Heart right ventricle (tissue), 16 donors: ENCODE data around the gene MUC2. TPM values are rescaled to one million over a fixed set of nuclear protein-coding genes. Genes with fewer than 3 reads are reported as not detected.
A peak's percentile ranks its signal among the peaks of the same experiment; 100 is the strongest.

Experiments used
- ATAC-seq, 8 donors: fragments of 200-7000 bp; cut with Tn5 transposase; one replicate each; pipeline ENCODE4 v1.9.1; 2020; ENCODE audit warnings: mild to moderate bottlenecking in 8 of 8, moderate library complexity in 8 of 8, moderate number of reproducible peaks in 1 of 8
- DNase-seq, 2 donors: peaks; one replicate each; pipeline ENCODE4 v3.0.0-alpha.2; 2020
- H3K27ac ChIP-seq, 10 donors: fragments of 200-600 bp; sonication (generic) in 2 of 10; one replicate each; pipeline versions ENCODE4 v1.5.0 to v1.8.0; 2020 to 2022; ENCODE audit warnings: mild to moderate bottlenecking in 3 of 10
- H3K27me3 ChIP-seq, 7 donors: fragments of 200-600 bp; one replicate each; pipeline ENCODE4 v1.8.0; 2021 to 2022; ENCODE audit warnings: mild to moderate bottlenecking in 2 of 7
- H3K36me3 ChIP-seq, 9 donors: fragments of 200-600 bp; sonication (generic) in 1 of 9; one replicate each; pipeline versions ENCODE4 v1.5.0 to v1.8.0; 2020 to 2022; ENCODE audit warnings: mild to moderate bottlenecking in 2 of 9
- H3K4me1 ChIP-seq, 9 donors: fragments of 200-600 bp; sonication (generic) in 1 of 9; one replicate each; pipeline versions ENCODE4 v1.5.0 to v1.8.0; 2020 to 2022; ENCODE audit warnings: mild to moderate bottlenecking in 4 of 9
- H3K4me3 ChIP-seq, 10 donors: fragments of 200-600 bp; sonication (generic) in 2 of 10; one replicate each; pipeline versions ENCODE4 v1.5.0 to v1.8.0; 2020 to 2022; ENCODE audit warnings: mild to moderate bottlenecking in 7 of 10, moderate library complexity in 2 of 10
- H3K9me3 ChIP-seq, 11 donors: fragments of 200-600 bp in 10 of 11; sonication (generic) in 2 of 11; one replicate each; pipeline versions ENCODE4 v1.5.0 to v1.8.0; 2013 to 2022; ENCODE audit warnings: mild to moderate bottlenecking in 2 of 11, control low read depth in 1 of 11, moderate library complexity in 1 of 11
- WGBS, 2 donors: extraction: QIAGEN DNeasy Blood & Tissue Kit; methylation state at CpG; one replicate each; pipeline ENCODE4 v1.1.7; 2013; ENCODE audit warnings: inconsistent platforms in 1 of 2; 5-methylcytosine and 5-hydroxymethylcytosine counted together
- intact Hi-C, 10 donors: fragments of 100-400 bp; cut with DNase I; formaldehyde crosslinking; loops; one replicate each; pipeline versions ENCODE4 v1.11.1 to v1.14.2; 2022
- polyA plus RNA-seq, 2 donors: library from polyadenylated mRNA; stranded (reverse); fragments of 200-250 nt; gene quantifications; one replicate each; pipeline ENCODE4 v1.2.3, GENCODE V29; 2013
- total RNA-seq, 10 donors: library from RNA; stranded (reverse); fragmentation: NEBNext Ultra II Directional in 3 of 10; extraction: Animal tissue kit (Norgen Biotek cat#: 25700) in 3 of 10; gene quantifications; one replicate each; pipeline versions ENCODE4 v1.2.1 to v1.2.4, GENCODE V29; 2021 to 2023
- TF ChIP-seq, protein P1 (sequence below), 9 donors: fragments of 200-600 bp; sonication (generic) in 2 of 9; IDR thresholded peaks; one replicate each; pipeline versions ENCODE4 v1.5.0 to v1.8.0; 2021 to 2022; ENCODE audit warnings: antibody characterized with exemption in 9 of 9, mild to moderate bottlenecking in 5 of 9, moderate library complexity in 1 of 9
- donor health status: Arrhythmogenic right ventricular cardiomyopathy.
- donor health status: ischemic (EF 13 %, LVEDD 7.1; RV severe dilation, severe dysfunction).
- donor health status: healthy with polysubstance abuse.
- donor health status: DM: no; HTN: yes; CAD: no.
- donor health status: DM: no; HTN: no; CAD: no.
- donor health status: ischemic (EF 25% LVEDD 6.9; RV normal size, moderate dysfunction).
- donor health status: ischemic (EF 25% LVEDD 5.7; RV mildly dilated, moderate dysfunction).
- donor health status: healthy.
- donor health status: DM: yes; HTN: yes; CAD: no.
- donor health status: Ischemic cardiomyopathy.
- donor health status: ischemic (EF 35%, LVEDD 5.7; RV mildly dilated, moderate dysfunction).
- donor health status: nonischemic (EF 11% LVEDD 7.7; RV severe dilation, severe dysfunction).
- donor health status: DM: yes; HTN: yes; CAD: no.
- donor health status: PGD.
- donor health status: ischemic (EF 29% LVEDD 5.4; RV normal size, mild dysfunction).
- donor health status: nonischemic (EF 23%, LVEDD 6.1; RV moderate dilation, normal function).

MUC2 gene
- total and polyA plus RNA-seq, 12 donors = 0.03 TPM; not detected in 11

DNA sequence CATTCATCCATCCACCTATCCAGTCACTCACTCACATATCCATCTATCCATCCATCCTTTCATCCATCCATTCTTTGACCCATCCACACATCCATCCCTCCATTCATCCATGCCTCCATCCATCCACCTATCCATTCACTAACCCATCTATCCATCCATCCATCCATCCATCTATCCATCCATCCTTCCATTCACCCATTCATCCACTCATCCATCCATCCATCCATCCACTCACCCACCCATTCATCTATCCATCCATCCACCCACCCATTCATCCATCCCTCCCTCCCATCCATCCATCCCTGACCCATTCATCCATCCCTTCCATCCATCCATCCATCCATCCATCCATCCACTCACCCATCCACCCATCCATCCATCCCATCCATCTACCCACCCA, 4.9 kb upstream of the MUC2 start:
- no peak overlapping the region for H3K27ac ChIP-seq
- no peak overlapping the region for H3K4me3 ChIP-seq
- H3K27me3 ChIP-seq = peaks cover 0 to 6% (median 0%) of the 10 kb centered on the region in 7 donors
- H3K9me3 ChIP-seq = peaks cover 0 to 3% (median 0%) of the 10 kb centered on the region in 11 donors
- no peaks in the 10 kb centered on the region for H3K36me3 ChIP-seq
- intact Hi-C loops = no loop called here
- ATAC-seq = no peak
- TF ChIP-seq, protein P1, sequence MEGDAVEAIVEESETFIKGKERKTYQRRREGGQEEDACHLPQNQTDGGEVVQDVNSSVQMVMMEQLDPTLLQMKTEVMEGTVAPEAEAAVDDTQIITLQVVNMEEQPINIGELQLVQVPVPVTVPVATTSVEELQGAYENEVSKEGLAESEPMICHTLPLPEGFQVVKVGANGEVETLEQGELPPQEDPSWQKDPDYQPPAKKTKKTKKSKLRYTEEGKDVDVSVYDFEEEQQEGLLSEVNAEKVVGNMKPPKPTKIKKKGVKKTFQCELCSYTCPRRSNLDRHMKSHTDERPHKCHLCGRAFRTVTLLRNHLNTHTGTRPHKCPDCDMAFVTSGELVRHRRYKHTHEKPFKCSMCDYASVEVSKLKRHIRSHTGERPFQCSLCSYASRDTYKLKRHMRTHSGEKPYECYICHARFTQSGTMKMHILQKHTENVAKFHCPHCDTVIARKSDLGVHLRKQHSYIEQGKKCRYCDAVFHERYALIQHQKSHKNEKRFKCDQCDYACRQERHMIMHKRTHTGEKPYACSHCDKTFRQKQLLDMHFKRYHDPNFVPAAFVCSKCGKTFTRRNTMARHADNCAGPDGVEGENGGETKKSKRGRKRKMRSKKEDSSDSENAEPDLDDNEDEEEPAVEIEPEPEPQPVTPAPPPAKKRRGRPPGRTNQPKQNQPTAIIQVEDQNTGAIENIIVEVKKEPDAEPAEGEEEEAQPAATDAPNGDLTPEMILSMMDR (IDR thresholded peaks at IDR 0.05) = no peak
- no peak for DNase-seq
- peaks cover 4 to 28% (median 16%) of the 10 kb centered on the region in 9 donors for H3K4me1 ChIP-seq

DNA sequence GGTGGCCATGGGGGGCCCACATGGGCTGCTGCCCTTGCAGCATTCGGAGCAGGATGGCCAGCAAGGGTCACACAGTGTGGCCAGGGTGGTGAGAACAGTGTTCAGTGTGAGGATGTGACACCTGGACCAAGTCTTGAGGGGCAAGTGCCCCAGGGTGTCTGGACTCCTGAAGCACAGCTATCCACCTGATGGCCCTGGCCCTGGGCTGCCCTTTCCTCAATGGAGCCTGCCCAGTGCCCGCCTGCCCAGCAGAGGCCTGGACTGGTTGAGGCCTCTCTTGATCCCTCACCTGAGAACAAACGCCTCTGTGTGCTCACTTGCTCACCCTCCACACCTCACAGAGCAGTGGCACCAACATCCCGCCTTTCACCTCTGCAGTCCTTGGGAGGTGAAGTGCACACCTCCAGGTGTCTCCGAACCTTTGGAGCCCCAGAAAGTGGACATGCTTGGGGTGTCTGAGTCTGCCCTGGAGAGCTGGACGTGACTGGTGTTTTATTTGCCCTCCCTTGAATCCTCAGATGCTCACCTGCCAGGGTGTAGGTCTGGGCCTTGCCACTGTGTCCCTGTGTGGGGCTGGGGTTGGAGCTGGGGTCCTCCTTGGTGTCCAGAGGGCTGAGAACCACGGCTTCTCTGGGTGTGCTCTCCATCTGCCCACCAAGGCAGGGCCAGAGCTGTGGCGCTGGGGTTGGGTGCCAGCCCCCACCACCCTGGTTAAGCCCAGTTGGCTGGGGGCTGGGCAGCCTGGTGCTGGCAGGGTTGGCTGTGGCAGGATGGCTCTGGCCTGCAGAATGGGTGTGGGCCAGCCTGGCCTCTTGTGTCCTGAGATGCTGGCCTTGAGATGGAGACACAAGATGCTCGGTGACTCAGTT, 3.8 kb upstream of the MUC2 start:
- ATAC-seq = no peak
- H3K4me1 ChIP-seq = peaks cover 4 to 27% (median 15%) of the 10 kb centered on the region in 9 donors
- DNase-seq = no peak
- WGBS, 2 donors = 82 to 85% methylated on average over 9 of the region's 9 CpGs
- TF ChIP-seq, protein P1 (IDR thresholded peaks at IDR 0.05) = no peak
- intact Hi-C loops = no loop called here
- no peak overlapping the region for H3K27ac ChIP-seq
- H3K27me3 ChIP-seq = peaks cover 0 to 13% (median 0%) of the 10 kb centered on the region in 7 donors
- H3K36me3 ChIP-seq = no peaks in the 10 kb centered on the region
- no peaks in the 10 kb centered on the region for H3K9me3 ChIP-seq
- H3K4me3 ChIP-seq = no peak overlapping the region

DNA sequence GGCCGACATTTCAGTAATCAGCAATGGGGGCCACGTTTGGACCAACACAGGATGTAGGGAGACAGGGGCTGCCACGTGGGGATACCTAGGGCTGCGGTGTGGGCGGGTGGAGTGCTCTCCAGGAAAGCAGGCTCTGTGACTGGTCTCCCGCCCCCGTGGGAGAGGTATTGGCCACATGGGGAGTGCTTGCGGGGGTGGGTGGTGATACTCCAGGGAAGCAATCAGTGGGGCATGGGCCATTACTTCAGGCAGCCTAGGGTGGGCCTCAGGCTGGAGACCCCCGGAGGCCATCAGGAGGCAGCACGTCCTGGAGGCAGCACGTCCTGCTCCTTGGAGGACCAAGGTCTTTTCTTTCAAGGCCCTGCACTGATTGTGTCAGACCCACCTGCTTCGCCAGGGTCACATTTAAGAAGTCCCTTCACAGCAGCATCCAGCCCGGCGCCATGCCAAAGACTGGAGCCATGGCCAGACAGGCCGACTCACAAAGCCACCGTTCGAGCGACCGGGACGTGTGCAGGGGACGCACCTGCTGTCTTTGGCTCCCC, 3.0 kb upstream of the MUC2 start:
- ATAC-seq = peak in 5 of 8 donors; percentile 4 to 35 (median 6)
- 58 to 73% methylated on average over 21 of the region's 21 CpGs for WGBS, 2 donors
- intact Hi-C loops = no loop called here
- Histone ChIP-seq H3K27ac (peak overlapping the region in 2 of 10 donors; percentile 36 to 43), H3K36me3 (no peaks in the 10 kb centered on the region), H3K4me3 (no peak overlapping the region), H3K4me1 (peaks cover 4 to 27% (median 15%) of the 10 kb centered on the region in 9 donors), H3K9me3 (no peaks in the 10 kb centered on the region), H3K27me3 (peaks cover 0 to 16% (median 0%) of the 10 kb centered on the region in 7 donors)
- TF ChIP-seq, protein P1 (IDR thresholded peaks at IDR 0.05) = no peak
- peak in 1 of 2 donors; percentile 15 for DNase-seq

DNA sequence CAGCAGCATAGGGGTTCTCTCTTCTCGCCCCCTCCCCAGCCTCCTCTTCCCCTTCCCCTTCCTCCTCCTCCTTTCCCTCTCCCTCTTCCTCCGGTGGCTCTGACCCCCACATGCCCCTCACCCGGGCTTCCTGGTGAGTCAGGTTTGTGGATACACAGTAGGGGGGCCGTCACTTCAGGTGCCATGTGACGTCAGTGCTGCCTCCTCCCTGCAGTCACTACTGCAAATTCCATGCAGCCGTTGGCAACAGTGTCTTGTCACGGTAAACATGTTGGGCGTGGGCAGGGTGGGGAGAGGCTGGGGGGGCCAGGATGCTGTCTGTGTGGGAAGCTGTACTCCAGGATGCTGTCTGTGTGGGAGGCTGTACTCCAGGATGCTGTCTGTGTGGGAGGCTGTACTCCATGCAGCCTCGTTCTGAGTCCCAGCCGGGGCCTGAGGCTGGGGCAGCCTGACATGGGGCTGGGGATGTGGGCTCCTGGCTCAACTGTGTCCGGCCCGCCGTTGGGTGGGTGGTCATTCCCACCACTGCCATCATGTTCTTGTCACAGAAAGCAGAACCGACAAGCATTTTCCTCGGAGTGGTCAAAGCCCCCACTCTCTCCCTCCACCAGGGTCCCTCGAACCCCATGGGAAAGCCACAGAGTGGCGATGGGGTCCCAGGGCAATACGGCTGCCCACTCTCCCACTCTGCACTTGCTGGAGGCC, 2.4 kb upstream of the MUC2 start:
- 35 to 47% methylated on average over 18 of the region's 18 CpGs for WGBS, 2 donors
- TF ChIP-seq, protein P1 (IDR thresholded peaks at IDR 0.05) = no peak
- peak; percentile 18 to 93 (median 76) for ATAC-seq
- no peak overlapping the region for H3K4me3 ChIP-seq
- peak; percentile 18 to 66 for DNase-seq
- no peaks in the 10 kb centered on the region for H3K9me3 ChIP-seq
- peaks cover 4 to 27% (median 15%) of the 10 kb centered on the region in 9 donors for H3K4me1 ChIP-seq
- H3K27me3 ChIP-seq = peaks cover 0 to 22% (median 0%) of the 10 kb centered on the region in 7 donors
- H3K27ac ChIP-seq = peak overlapping the region in 4 of 10 donors; percentile 26 to 43 (median 38)
- H3K36me3 ChIP-seq = no peaks in the 10 kb centered on the region
- intact Hi-C loops = no loop called here
